ENCODE data around the gene USP12.

USP12 gene

GRCh38 chr13:27117952-27118351 lies 53.7 kb downstream of the USP12 start:
- Histone ChIP-seq H3K79me2 (ENCODE audit: low read length) (peaks cover 93% of the 10 kb centered on the region), H3K36me3 (replicated peaks; ENCODE audit: low read depth, low read length) (peaks cover 37% of the 10 kb centered on the region), H3K9me3 (ENCODE audit: insufficient read depth, low read length) (peaks cover 5% of the 10 kb centered on the region; the same call in 1 of the 2 replicates), H4K20me1 (ENCODE audit: insufficient read depth, low read length) (peaks cover 62% of the 10 kb centered on the region), H2AFZ (ENCODE audit: low read depth, low read length) (no peak overlapping the region), H3K9ac (ENCODE audit: low read length) (no peak overlapping the region), H3K4me1 (ENCODE audit: low read length) (peaks cover 50% of the 10 kb centered on the region), H3K27me3 (ENCODE audit: low read depth, low read length) (no peaks in the 10 kb centered on the region), H3K27ac (ENCODE audit: low read length) (no peak overlapping the region), H3K4me3 (ENCODE audit: low read length) (no peak overlapping the region), H3K4me2 (ENCODE audit: low read length) (peak overlapping the region; percentile 71)
- no peak for TF ChIP-seq EZH2phosphoT487 (IDR thresholded peaks at IDR 0.05; ENCODE audit: low read depth)
- TF ChIP-seq, protein P1, sequence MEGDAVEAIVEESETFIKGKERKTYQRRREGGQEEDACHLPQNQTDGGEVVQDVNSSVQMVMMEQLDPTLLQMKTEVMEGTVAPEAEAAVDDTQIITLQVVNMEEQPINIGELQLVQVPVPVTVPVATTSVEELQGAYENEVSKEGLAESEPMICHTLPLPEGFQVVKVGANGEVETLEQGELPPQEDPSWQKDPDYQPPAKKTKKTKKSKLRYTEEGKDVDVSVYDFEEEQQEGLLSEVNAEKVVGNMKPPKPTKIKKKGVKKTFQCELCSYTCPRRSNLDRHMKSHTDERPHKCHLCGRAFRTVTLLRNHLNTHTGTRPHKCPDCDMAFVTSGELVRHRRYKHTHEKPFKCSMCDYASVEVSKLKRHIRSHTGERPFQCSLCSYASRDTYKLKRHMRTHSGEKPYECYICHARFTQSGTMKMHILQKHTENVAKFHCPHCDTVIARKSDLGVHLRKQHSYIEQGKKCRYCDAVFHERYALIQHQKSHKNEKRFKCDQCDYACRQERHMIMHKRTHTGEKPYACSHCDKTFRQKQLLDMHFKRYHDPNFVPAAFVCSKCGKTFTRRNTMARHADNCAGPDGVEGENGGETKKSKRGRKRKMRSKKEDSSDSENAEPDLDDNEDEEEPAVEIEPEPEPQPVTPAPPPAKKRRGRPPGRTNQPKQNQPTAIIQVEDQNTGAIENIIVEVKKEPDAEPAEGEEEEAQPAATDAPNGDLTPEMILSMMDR (IDR thresholded peaks at IDR 0.05; ENCODE audit: low read depth, low read length) = no peak

GRCh38 chr13:27117158-27117557 lies 54.5 kb downstream of the USP12 start:
- TF ChIP-seq, protein P1 (IDR thresholded peaks at IDR 0.05; ENCODE audit: low read depth, low read length) = no peak
- no peak for TF ChIP-seq EZH2phosphoT487 (IDR thresholded peaks at IDR 0.05; ENCODE audit: low read depth)
- H4K20me1 ChIP-seq (ENCODE audit: insufficient read depth, low read length) = peaks cover 60% of the 10 kb centered on the region

DNA sequence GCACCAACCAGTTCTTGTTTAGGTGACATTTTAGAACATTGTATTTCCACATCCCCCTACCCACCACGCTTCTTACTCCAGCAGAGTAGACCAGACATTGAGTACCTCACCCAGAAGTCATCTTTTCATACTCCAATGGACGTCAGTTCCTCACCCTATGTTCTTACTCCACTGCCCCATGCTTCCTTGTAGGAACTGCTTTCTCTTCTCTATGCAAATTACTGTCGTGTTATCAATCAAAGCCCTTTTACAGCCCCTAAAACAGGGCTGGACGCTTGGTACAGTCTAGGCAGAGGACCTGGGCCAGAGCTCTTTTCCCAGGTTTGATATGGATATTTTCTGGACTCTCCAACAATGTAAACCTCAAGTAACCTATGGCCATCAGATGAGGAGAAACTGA lies 58.2 kb downstream of the USP12 start:
- TF ChIP-seq, protein P1 (IDR thresholded peaks at IDR 0.05; ENCODE audit: low read depth, low read length) = no peak
- no peak for TF ChIP-seq EZH2phosphoT487 (IDR thresholded peaks at IDR 0.05; ENCODE audit: low read depth)
- Histone ChIP-seq H3K27me3 (ENCODE audit: low read depth, low read length) (no peaks in the 10 kb centered on the region), H3K4me1 (ENCODE audit: low read length) (peaks cover 46% of the 10 kb centered on the region), H3K36me3 (replicated peaks; ENCODE audit: low read depth, low read length) (peaks cover 33% of the 10 kb centered on the region), H3K79me2 (ENCODE audit: low read length) (peaks cover 89% of the 10 kb centered on the region), H3K9me3 (ENCODE audit: insufficient read depth, low read length) (no peaks in the 10 kb centered on the region), H4K20me1 (ENCODE audit: insufficient read depth, low read length) (peaks cover 54% of the 10 kb centered on the region), H3K4me3 (ENCODE audit: low read length) (no peak overlapping the region), H2AFZ (ENCODE audit: low read depth, low read length) (no peak overlapping the region), H3K27ac (ENCODE audit: low read length) (no peak overlapping the region), H3K9ac (ENCODE audit: low read length) (no peak overlapping the region), H3K4me2 (ENCODE audit: low read length) (peak overlapping the region; percentile 22)

More at GRCh38 chr13:27117158-27117557, 54.5 kb downstream of the USP12 start:
- no peak overlapping the region for H3K4me3 ChIP-seq (ENCODE audit: low read length)
- peaks cover 57% of the 10 kb centered on the region for H3K4me1 ChIP-seq (ENCODE audit: low read length)
- H3K36me3 ChIP-seq (replicated peaks; ENCODE audit: low read depth, low read length) = peaks cover 37% of the 10 kb centered on the region
- H3K4me2 ChIP-seq (ENCODE audit: low read length) = no peak overlapping the region
- H3K27ac ChIP-seq (ENCODE audit: low read length) = no peak overlapping the region
- peaks cover 91% of the 10 kb centered on the region for H3K79me2 ChIP-seq (ENCODE audit: low read length)
- no peak overlapping the region for H3K9ac ChIP-seq (ENCODE audit: low read length)
- H3K27me3 ChIP-seq (ENCODE audit: low read depth, low read length) = no peaks in the 10 kb centered on the region
- peaks cover 3% of the 10 kb centered on the region; the same call in 1 of the 2 replicates for H3K9me3 ChIP-seq (ENCODE audit: insufficient read depth, low read length)
- H2AFZ ChIP-seq (ENCODE audit: low read depth, low read length) = no peak overlapping the region

DNA sequence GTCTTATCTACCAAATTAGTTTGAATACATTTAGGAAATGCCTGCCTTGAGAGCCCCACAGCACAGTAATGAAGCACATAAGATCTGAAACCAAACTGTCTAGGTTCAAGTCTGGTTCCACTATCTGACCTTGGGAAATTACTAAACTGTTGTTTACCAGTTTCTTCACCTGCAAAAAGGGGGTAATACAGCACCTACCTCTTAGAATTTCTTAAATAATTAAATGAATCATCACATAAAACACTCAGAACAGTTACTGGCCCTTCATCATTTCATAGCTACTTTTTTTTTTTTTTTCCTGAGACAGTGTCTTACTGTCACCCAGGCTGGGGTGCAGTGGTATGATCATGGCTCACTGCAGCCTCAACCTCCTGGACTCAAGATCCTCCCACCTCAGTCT lies 59.6 kb downstream of the USP12 start:
- H4K20me1 ChIP-seq (ENCODE audit: insufficient read depth, low read length) = peaks cover 43% of the 10 kb centered on the region
- no peaks in the 10 kb centered on the region for H3K27me3 ChIP-seq (ENCODE audit: low read depth, low read length)
- TF ChIP-seq, protein P1 (IDR thresholded peaks at IDR 0.05; ENCODE audit: low read depth, low read length) = no peak
- TF ChIP-seq EZH2phosphoT487 (IDR thresholded peaks at IDR 0.05; ENCODE audit: low read depth) = no peak
- no peaks in the 10 kb centered on the region for H3K9me3 ChIP-seq (ENCODE audit: insufficient read depth, low read length)
- H3K27ac ChIP-seq (ENCODE audit: low read length) = peak overlapping the region; percentile 20; the same call in 1 of the 2 replicates
- no peak overlapping the region for H2AFZ ChIP-seq (ENCODE audit: low read depth, low read length)
- peaks cover 33% of the 10 kb centered on the region for H3K36me3 ChIP-seq (replicated peaks; ENCODE audit: low read depth, low read length)
- H3K4me3 ChIP-seq (ENCODE audit: low read length) = no peak overlapping the region
- peaks cover 82% of the 10 kb centered on the region for H3K79me2 ChIP-seq (ENCODE audit: low read length)
- peak overlapping the region; percentile 19 for H3K4me2 ChIP-seq (ENCODE audit: low read length)
- peaks cover 34% of the 10 kb centered on the region for H3K4me1 ChIP-seq (ENCODE audit: low read length)
- H3K9ac ChIP-seq (ENCODE audit: low read length) = no peak overlapping the region

Measured in OCI-LY3 (cell line).